HCT116 (cell line): ENCODE measurements around the gene STK39. TPM values are rescaled to one million over a fixed set of nuclear protein-coding genes. Genes with fewer than 3 reads are reported as not detected.

ENCODE experiments used
- ATAC-seq: fragments of 200-7000 bp; cut with Tn5 transposase; 2 replicates; pipeline ENCODE4 v1.9.1; 2020; ENCODE audit warnings: mild to moderate bottlenecking, moderate library complexity
- BruUV-seq: library from RNA; stranded (reverse); fragments of 400-500 nt; replicated peaks from 2 replicates; lab custom pipeline; 2021; lab: Mats Ljungman, UMichigan
- CTCF ChIA-PET: fragments of 300-600 bp; sonication (Branson Sonifier 250); formaldehyde crosslinking; loops from one replicate; lab custom pipeline; 2021; ENCODE audit warnings: antibody characterized with exemption; lab: Charles Lee
- POLR2A ChIA-PET: fragments of 300-600, 350-600 bp; sonication (Branson Sonifier 250); formaldehyde crosslinking; loops from one replicate; lab custom pipeline; 2021; ENCODE audit warnings: antibody characterized with exemption; lab: Charles Lee
- RAD21 ChIA-PET, 2 experiments: fragments of 300-600 bp; sonication (Branson Sonifier 250); formaldehyde crosslinking; loops; one replicate each; lab custom pipeline; 2023; ENCODE audit warnings: low total read pairs in 2 of 2; ENCODE audit not compliant: uncharacterized antibody in 2 of 2, unreplicated experiment in 2 of 2, low non-redundant PET in 1 of 2; lab: Charles Lee
- DNase-seq: peaks from one replicate; pipeline ENCODE4 v3.0.0-alpha.2; 2010; ENCODE audit warnings: low read depth, low spot score
- H2AFZ ChIP-seq: fragments of 200-600 bp; shearing (Covaris generic), sonication (generic); 2 replicates; pipeline ENCODE4 v1.6.1; 2017; ENCODE audit warnings: low read depth, mixed run types, mixed read lengths, antibody characterized with exemption, low read length; ENCODE audit not compliant: poor library complexity, severe bottlenecking
- H3K27ac ChIP-seq: 2 replicates; pipeline ENCODE4 v1.5.1; 2012; ENCODE audit warnings: low read depth, low read length
- H3K27me3 ChIP-seq: fragments of 200-600 bp; sonication (generic); 2 replicates; pipeline ENCODE4 v1.6.1; 2016; ENCODE audit warnings: mixed run types, low read length, mixed read lengths; ENCODE audit not compliant: insufficient read depth
- H3K36me3 ChIP-seq, 2 experiments: fragments of 200-500 bp in 1 of 2; fragments of 200-600 bp in 1 of 2; sonication (Bioruptor generic) in 1 of 2; sonication (generic) in 1 of 2; 2 replicates each; pipeline versions ENCODE4 v1.5.1 to v1.6.1; 2014 to 2016; ENCODE audit warnings: low read length in 2 of 2, inconsistent platforms in 1 of 2, mixed read lengths in 1 of 2, mixed run types in 1 of 2; ENCODE audit not compliant: insufficient read depth in 2 of 2, control insufficient read depth in 1 of 2
- H3K4me1 ChIP-seq, 2 experiments: fragments of 200-600 bp in 1 of 2; sonication (generic) in 1 of 2; 2 replicates each; pipeline versions ENCODE4 v1.5.1 to v1.6.1; 2012 to 2017; ENCODE audit warnings: low read length in 2 of 2, inconsistent platforms in 1 of 2, mild to moderate bottlenecking in 1 of 2, mixed read lengths in 1 of 2, mixed run types in 1 of 2, moderate library complexity in 1 of 2; ENCODE audit not compliant: insufficient read depth in 2 of 2, control insufficient read depth in 1 of 2
- H3K4me2 ChIP-seq: fragments of 200-600 bp; sonication (generic); 2 replicates; pipeline ENCODE4 v1.6.1; 2017; ENCODE audit warnings: mixed run types, low read length, mixed read lengths
- H3K4me3 ChIP-seq, 2 experiments: fragments of 200-600 bp in 1 of 2; sonication (generic) in 1 of 2; replicated peaks in 1 of 2; 2 replicates each; pipeline ENCODE4 v1.5.1; 2011 to 2016; ENCODE audit warnings: low read length in 2 of 2, control low read depth in 1 of 2, low read depth in 1 of 2, mild to moderate bottlenecking in 1 of 2, mixed read lengths in 1 of 2, mixed run types in 1 of 2
- H3K79me2 ChIP-seq: fragments of 200-600 bp; sonication (generic); 2 replicates; pipeline ENCODE4 v1.6.1; 2017; ENCODE audit warnings: mild to moderate bottlenecking, mixed run types, low read length, moderate library complexity, mixed read lengths; ENCODE audit not compliant: insufficient read depth
- H3K9ac ChIP-seq: fragments of 200-600 bp; sonication (generic); 2 replicates; pipeline ENCODE4 v1.6.1; 2016; ENCODE audit warnings: low read length, mixed read lengths
- H3K9me2 ChIP-seq: fragments of 200-600 bp; sonication (generic), shearing (Covaris generic); 2 replicates; pipeline ENCODE4 v1.6.1; 2017; ENCODE audit warnings: mixed run types, mild to moderate bottlenecking, moderate library complexity; ENCODE audit not compliant: insufficient read depth
- H3K9me3 ChIP-seq, 2 experiments: fragments of 200-500 bp in 1 of 2; fragments of 200-600 bp in 1 of 2; sonication (Bioruptor generic) in 1 of 2; sonication (generic) in 1 of 2; 2 replicates each; pipeline ENCODE4 v1.6.1; 2014 to 2017; ENCODE audit warnings: low read length in 2 of 2, mixed read lengths in 2 of 2, inconsistent platforms in 1 of 2, low read depth in 1 of 2, mild to moderate bottlenecking in 1 of 2, mixed run types in 1 of 2, moderate library complexity in 1 of 2; ENCODE audit not compliant: control insufficient read depth in 1 of 2, insufficient read depth in 1 of 2
- H4K20me1 ChIP-seq: fragments of 200-600 bp; sonication (generic), shearing (Covaris generic); 2 replicates; pipeline ENCODE4 v1.6.1; 2017; ENCODE audit warnings: mixed run types, mild to moderate bottlenecking, moderate library complexity; ENCODE audit not compliant: insufficient read depth
- CBX3 ChIP-seq: IDR thresholded peaks from 2 replicates; pipeline ENCODE4 v1.6.1; 2012; ENCODE audit warnings: low read depth
- CEBPB ChIP-seq: IDR thresholded peaks from 2 replicates; pipeline ENCODE4 v1.6.1; 2012; ENCODE audit warnings: low read depth
- CTCF ChIP-seq, 3 experiments: fragments of 200-600 bp in 1 of 3; sonication (generic) in 1 of 3; IDR thresholded peaks in 2 of 3; conservative IDR thresholded peaks in 1 of 3; 2 replicates each; pipeline ENCODE4 v1.5.1; 2012 to 2017; ENCODE audit warnings: low read depth in 2 of 3, low read length in 2 of 3, antibody characterized with exemption in 1 of 3, borderline replicate concordance in 1 of 3, control low read depth in 1 of 3, mild to moderate bottlenecking in 1 of 3, mixed read lengths in 1 of 3, mixed run types in 1 of 3, moderate library complexity in 1 of 3; ENCODE audit not compliant: insufficient read depth in 1 of 3
- EGR1 ChIP-seq: IDR thresholded peaks from 2 replicates; pipeline ENCODE4 v1.6.1; 2012; ENCODE audit warnings: low read depth
- ELF1 ChIP-seq: IDR thresholded peaks from 2 replicates; pipeline ENCODE4 v1.6.1; 2012; ENCODE audit warnings: low read depth, borderline replicate concordance
- EZH2 ChIP-seq: fragments of 200-600 bp; sonication (generic); IDR thresholded peaks from 2 replicates; pipeline ENCODE4 v1.6.1; 2017; ENCODE audit warnings: antibody characterized with exemption, mixed run types
- EZH2phosphoT487 ChIP-seq: fragments of 200-600 bp; IDR thresholded peaks from 2 replicates; pipeline ENCODE4 v1.6.1; 2018; ENCODE audit warnings: antibody characterized with exemption, borderline replicate concordance
- JUND ChIP-seq: IDR thresholded peaks from 2 replicates; pipeline ENCODE4 v1.6.1; 2012
- POLR2A ChIP-seq: IDR thresholded peaks from 2 replicates; pipeline ENCODE4 v1.7.0; 2011; ENCODE audit warnings: borderline replicate concordance; ENCODE audit not compliant: insufficient read depth, insufficient read length; ENCODE audit errors: extremely low read depth
- POLR2AphosphoS5 ChIP-seq: IDR thresholded peaks from 2 replicates; pipeline ENCODE4 v1.6.1; 2011; ENCODE audit warnings: mild to moderate bottlenecking, low read depth, low read length, moderate library complexity
- RAD21 ChIP-seq: IDR thresholded peaks from 2 replicates; pipeline ENCODE4 v1.6.1; 2012; ENCODE audit warnings: low read depth, mild to moderate bottlenecking
- SIN3A ChIP-seq: IDR thresholded peaks from 2 replicates; pipeline ENCODE4 v1.6.1; 2012; ENCODE audit warnings: low read depth
- SRF ChIP-seq: IDR thresholded peaks from 2 replicates; pipeline ENCODE4 v1.6.1; 2012; ENCODE audit warnings: low read depth
- TCF7L2 ChIP-seq: IDR thresholded peaks from 2 replicates; pipeline ENCODE4 v1.7.0; 2011; ENCODE audit warnings: borderline replicate concordance, inconsistent platforms; ENCODE audit not compliant: insufficient read depth, insufficient read length; ENCODE audit errors: extremely low read depth
- YY1 ChIP-seq: IDR thresholded peaks from 2 replicates; pipeline ENCODE4 v1.6.1; 2011; ENCODE audit warnings: low read length, low read depth, moderate library complexity, mild to moderate bottlenecking; ENCODE audit not compliant: insufficient replicate concordance; ENCODE audit errors: extremely low read depth
- intact Hi-C: fragments of 100-400 bp; cut with micrococcal nuclease; formaldehyde crosslinking; loops from 2 replicates; pipeline ENCODE4 v1.10.0; 2022
- total RNA-seq: library from RNA; stranded (reverse); gene quantifications from one replicate; pipeline ENCODE4 v1.2.1, GENCODE V29; 2021; ENCODE audit not compliant: unreplicated experiment
- TF ChIP-seq, protein P1 (sequence below): IDR thresholded peaks from 2 replicates; pipeline ENCODE4 v1.6.1; 2011; ENCODE audit warnings: mild to moderate bottlenecking, low read length, moderate library complexity; ENCODE audit not compliant: insufficient replicate concordance; ENCODE audit errors: extremely low read depth

Gene STK39
- total RNA-seq, 1 experiment from 2014 or later: 118 TPM

DNA sequence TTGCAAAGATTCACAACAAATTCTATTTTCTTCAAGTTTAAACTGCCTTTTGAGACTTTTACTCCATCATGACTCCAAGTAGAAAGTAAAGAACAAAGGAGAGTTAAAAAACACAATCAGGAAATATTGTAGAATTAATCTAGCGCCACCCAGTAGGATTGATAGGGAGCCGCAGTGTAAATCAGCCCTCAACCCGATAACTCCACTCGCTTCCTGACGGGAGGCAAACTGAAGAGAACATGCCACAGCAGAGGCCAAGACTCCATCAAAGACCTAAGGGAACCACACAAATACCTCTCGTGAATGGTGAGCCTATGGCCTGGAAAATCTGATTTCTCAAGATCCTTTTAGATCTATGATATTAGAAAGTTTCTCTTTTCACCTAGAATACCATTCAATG, 319.0 kb downstream of the STK39 start:
- ATAC-seq: no peak
- Histone ChIP-seq H3K4me3 (no peak overlapping the region), H3K4me2 (no peak overlapping the region), H4K20me1 (no peaks in the 10 kb centered on the region), H3K27me3 (peaks cover 38% of the 10 kb centered on the region; the same call in 1 of the 2 replicates), H3K9ac (no peak overlapping the region), H3K9me2 (no peaks in the 10 kb centered on the region), H2AFZ (no peak overlapping the region), H3K4me1 (no peaks in the 10 kb centered on the region), H3K36me3 (no peaks in the 10 kb centered on the region), H3K9me3 (no peaks in the 10 kb centered on the region), H3K27ac (no peak overlapping the region), H3K79me2 (no peaks in the 10 kb centered on the region)
- ChIA-PET CTCF (interaction anchor here (2.1 kb wide), 1 partner anchor 191 kb away, joined by 6 read pairs; no protein-coding TSS in a partner anchor), RAD21 (no interaction called here), POLR2A (no interaction called here)
- TF ChIP-seq TCF7L2 (no peak), POLR2AphosphoS5 (no peak)
- DNase-seq: no peak
- intact Hi-C loops: no loop called here
- BruUV-seq: no TSS peak

DNA sequence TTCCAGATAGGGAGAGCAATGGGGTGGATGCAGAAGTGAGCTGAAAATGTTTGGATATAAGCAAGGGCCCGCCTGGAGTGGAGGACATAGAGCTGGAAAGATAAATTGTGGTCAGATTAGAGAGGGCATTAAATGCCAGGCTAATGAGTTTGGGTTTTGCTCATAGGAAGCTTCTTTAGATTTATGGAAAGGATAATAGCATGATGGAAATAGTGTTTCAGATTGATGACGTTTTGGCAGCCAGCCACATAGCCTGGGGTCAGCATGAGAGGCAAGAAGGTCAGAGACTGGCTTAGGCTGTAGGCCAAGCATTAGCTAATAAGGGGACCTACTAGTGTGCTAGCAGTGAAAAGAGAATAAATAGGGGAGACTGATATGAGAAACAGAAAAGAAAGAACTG, 321.6 kb downstream of the STK39 start:
- Histone ChIP-seq H3K9me2 (no peaks in the 10 kb centered on the region), H3K36me3 (no peaks in the 10 kb centered on the region), H3K79me2 (no peaks in the 10 kb centered on the region), H3K4me3 (no peak overlapping the region), H3K4me1 (no peaks in the 10 kb centered on the region), H3K27me3 (peaks cover 28% of the 10 kb centered on the region; the same call in 1 of the 2 replicates), H3K27ac (no peak overlapping the region), H4K20me1 (no peaks in the 10 kb centered on the region), H3K9ac (no peak overlapping the region), H3K9me3 (no peaks in the 10 kb centered on the region), H3K4me2 (no peak overlapping the region), H2AFZ (no peak overlapping the region)
- intact Hi-C loops: no loop called here
- BruUV-seq: no TSS peak
- DNase-seq: no peak
- no peak for ATAC-seq
- RAD21 ChIA-PET: no interaction called here
- CTCF ChIA-PET: no interaction called here
- POLR2A ChIA-PET: no interaction called here
- TF ChIP-seq CBX3 (no peak), TCF7L2 (no peak), EZH2 (no peak), SRF (no peak), POLR2A (no peak), JUND (no peak), EZH2phosphoT487 (no peak), CEBPB (no peak), RAD21 (no peak), POLR2AphosphoS5 (no peak), ELF1 (no peak), SIN3A (no peak), CTCF (IDR thresholded peaks at IDR 0.05 in 2 of 3, conservative IDR thresholded peaks at IDR 0.05 in 1 of 3; ENCODE audit: borderline replicate concordance in 1 of 3, insufficient read depth in 1 of 3, low read depth in 2 of 3, low read length in 2 of 3) (no peak), YY1 (no peak), EGR1 (no peak)
- TF ChIP-seq, protein P1, sequence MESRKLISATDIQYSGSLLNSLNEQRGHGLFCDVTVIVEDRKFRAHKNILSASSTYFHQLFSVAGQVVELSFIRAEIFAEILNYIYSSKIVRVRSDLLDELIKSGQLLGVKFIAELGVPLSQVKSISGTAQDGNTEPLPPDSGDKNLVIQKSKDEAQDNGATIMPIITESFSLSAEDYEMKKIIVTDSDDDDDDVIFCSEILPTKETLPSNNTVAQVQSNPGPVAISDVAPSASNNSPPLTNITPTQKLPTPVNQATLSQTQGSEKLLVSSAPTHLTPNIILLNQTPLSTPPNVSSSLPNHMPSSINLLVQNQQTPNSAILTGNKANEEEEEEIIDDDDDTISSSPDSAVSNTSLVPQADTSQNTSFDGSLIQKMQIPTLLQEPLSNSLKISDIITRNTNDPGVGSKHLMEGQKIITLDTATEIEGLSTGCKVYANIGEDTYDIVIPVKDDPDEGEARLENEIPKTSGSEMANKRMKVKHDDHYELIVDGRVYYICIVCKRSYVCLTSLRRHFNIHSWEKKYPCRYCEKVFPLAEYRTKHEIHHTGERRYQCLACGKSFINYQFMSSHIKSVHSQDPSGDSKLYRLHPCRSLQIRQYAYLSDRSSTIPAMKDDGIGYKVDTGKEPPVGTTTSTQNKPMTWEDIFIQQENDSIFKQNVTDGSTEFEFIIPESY: no peak
